HUES48 (cell line): ENCODE data around the gene AP2A2.

ENCODE experiments used
- H3K27ac ChIP-seq: one replicate; pipeline ENCODE4 v1.7.0; 2013; ENCODE audit warnings: low read depth, low read length, inconsistent platforms
- H3K27me3 ChIP-seq: 2 replicates; pipeline ENCODE4 v1.6.1; 2013; ENCODE audit warnings: mild to moderate bottlenecking, low read length; ENCODE audit not compliant: control insufficient read depth, insufficient read depth
- H3K36me3 ChIP-seq: 2 replicates; pipeline ENCODE4 v1.6.1; 2013; ENCODE audit warnings: low read length; ENCODE audit not compliant: control insufficient read depth, insufficient read depth
- H3K4me1 ChIP-seq: 2 replicates; pipeline ENCODE4 v1.6.1; 2013; ENCODE audit warnings: mild to moderate bottlenecking, low read length; ENCODE audit not compliant: control insufficient read depth, insufficient read depth
- H3K4me3 ChIP-seq: 2 replicates; pipeline ENCODE4 v1.5.1; 2013; ENCODE audit warnings: mild to moderate bottlenecking, low read depth, low read length
- H3K9ac ChIP-seq: 2 replicates; pipeline ENCODE4 v1.6.1; 2013; ENCODE audit warnings: mild to moderate bottlenecking, low read depth, low read length, moderate library complexity
- H3K9me3 ChIP-seq: 2 replicates; pipeline ENCODE4 v1.6.1; 2013; ENCODE audit warnings: low read length; ENCODE audit not compliant: control insufficient read depth, insufficient read depth

Gene AP2A2

GRCh38 chr11:926341-926916, 759 bp downstream of the AP2A2 start:
- Histone ChIP-seq H3K9ac (peak overlapping the region; percentile 42; the same call in 1 of the 2 replicates), H3K4me1 (peaks cover 12% of the 10 kb centered on the region), H3K27ac (peak overlapping the region; percentile 46), H3K4me3 (peak overlapping the region; percentile 72), H3K27me3 (no peaks in the 10 kb centered on the region), H3K36me3 (peaks cover 21% of the 10 kb centered on the region), H3K9me3 (no peaks in the 10 kb centered on the region)

GRCh38 chr11:927871-928270, 2.2 kb downstream of the AP2A2 start:
- H3K9ac ChIP-seq, result no peak overlapping the region
- H3K4me1 ChIP-seq, result peaks cover 22% of the 10 kb centered on the region
- no peaks in the 10 kb centered on the region for H3K27me3 ChIP-seq
- H3K4me3 ChIP-seq, result no peak overlapping the region
- H3K9me3 ChIP-seq, result no peaks in the 10 kb centered on the region
- no peak overlapping the region for H3K27ac ChIP-seq
- peaks cover 21% of the 10 kb centered on the region for H3K36me3 ChIP-seq

GRCh38 chr11:928786-929185, 3.1 kb downstream of the AP2A2 start:
- no peak overlapping the region for H3K9ac ChIP-seq
- no peaks in the 10 kb centered on the region for H3K27me3 ChIP-seq
- no peaks in the 10 kb centered on the region for H3K9me3 ChIP-seq
- H3K27ac ChIP-seq, result no peak overlapping the region
- H3K4me3 ChIP-seq, result no peak overlapping the region
- peaks cover 21% of the 10 kb centered on the region for H3K36me3 ChIP-seq
- H3K4me1 ChIP-seq, result peaks cover 30% of the 10 kb centered on the region

- Histone ChIP-seq H3K4me1 (peaks cover 36% of the 10 kb centered on the region), H3K27ac (no peak overlapping the region), H3K4me3 (no peak overlapping the region), H3K9me3 (no peaks in the 10 kb centered on the region), H3K9ac (no peak overlapping the region), H3K27me3 (no peaks in the 10 kb centered on the region), H3K36me3 (peaks cover 21% of the 10 kb centered on the region)
Measured at GRCh38 chr11:929405-929804, 3.7 kb downstream of the AP2A2 start.

- no peaks in the 10 kb centered on the region for H3K9me3 ChIP-seq
- no peak overlapping the region for H3K9ac ChIP-seq
- H3K4me1 ChIP-seq, result peaks cover 36% of the 10 kb centered on the region
Measured at GRCh38 chr11:931385-931784, 5.7 kb downstream of the AP2A2 start.

GRCh38 chr11:932435-932834, 6.8 kb downstream of the AP2A2 start:
- Histone ChIP-seq H3K27ac (no peak overlapping the region), H3K4me1 (peaks cover 33% of the 10 kb centered on the region), H3K27me3 (no peaks in the 10 kb centered on the region), H3K36me3 (peaks cover 17% of the 10 kb centered on the region; the same call in 1 of the 2 replicates), H3K4me3 (no peak overlapping the region), H3K9ac (no peak overlapping the region), H3K9me3 (no peaks in the 10 kb centered on the region)

More at GRCh38 chr11:931385-931784, 5.7 kb downstream of the AP2A2 start:
- H3K27me3 ChIP-seq, result no peaks in the 10 kb centered on the region
- H3K27ac ChIP-seq, result no peak overlapping the region
- H3K4me3 ChIP-seq, result no peak overlapping the region
- H3K36me3 ChIP-seq, result peaks cover 21% of the 10 kb centered on the region

- peak overlapping the region; percentile 74 for H3K27ac ChIP-seq
- H3K4me3 ChIP-seq, result 0 out of 2 replicates have a peak overlapping the region, but pooled peaks have one; percentile 10
- no peaks in the 10 kb centered on the region for H3K27me3 ChIP-seq
- H3K9ac ChIP-seq, result no peak overlapping the region
- H3K36me3 ChIP-seq, result 0 out of 2 replicates have a peak, but pooled peaks cover 9% of the 10 kb centered on the region
- H3K4me1 ChIP-seq, result peaks cover 41% of the 10 kb centered on the region
- H3K9me3 ChIP-seq, result no peaks in the 10 kb centered on the region
Measured at GRCh38 chr11:933142-933851, 7.6 kb downstream of the AP2A2 start.

GRCh38 chr11:933936-934335, 8.3 kb downstream of the AP2A2 start:
- H3K9me3 ChIP-seq, result no peaks in the 10 kb centered on the region
- H3K27me3 ChIP-seq, result no peaks in the 10 kb centered on the region
- H3K9ac ChIP-seq, result no peak overlapping the region
- 0 out of 2 replicates have a peak, but pooled peaks cover 4% of the 10 kb centered on the region for H3K36me3 ChIP-seq
- 0 out of 2 replicates have a peak overlapping the region, but pooled peaks have one; percentile 10 for H3K4me3 ChIP-seq
- peak overlapping the region; percentile 74 for H3K27ac ChIP-seq
- H3K4me1 ChIP-seq, result peaks cover 41% of the 10 kb centered on the region

- no peaks in the 10 kb centered on the region for H3K36me3 ChIP-seq
- H3K9ac ChIP-seq, result no peak overlapping the region
- H3K27ac ChIP-seq, result peak overlapping the region; percentile 74
- H3K4me1 ChIP-seq, result peaks cover 41% of the 10 kb centered on the region
- no peak overlapping the region for H3K4me3 ChIP-seq
- H3K9me3 ChIP-seq, result no peaks in the 10 kb centered on the region
- H3K27me3 ChIP-seq, result no peaks in the 10 kb centered on the region
Measured at GRCh38 chr11:934527-934926, 8.9 kb downstream of the AP2A2 start.

- no peak overlapping the region for H3K4me3 ChIP-seq
- H3K27ac ChIP-seq, result no peak overlapping the region
- no peaks in the 10 kb centered on the region for H3K27me3 ChIP-seq
- H3K4me1 ChIP-seq, result peaks cover 49% of the 10 kb centered on the region
- no peaks in the 10 kb centered on the region for H3K36me3 ChIP-seq
- H3K9me3 ChIP-seq, result no peaks in the 10 kb centered on the region
- H3K9ac ChIP-seq, result no peak overlapping the region
Measured at GRCh38 chr11:936199-936598, 10.5 kb downstream of the AP2A2 start.

GRCh38 chr11:937841-938261, 12.2 kb downstream of the AP2A2 start:
- H3K36me3 ChIP-seq, result no peaks in the 10 kb centered on the region
- H3K4me1 ChIP-seq, result peaks cover 46% of the 10 kb centered on the region
- no peak overlapping the region for H3K4me3 ChIP-seq
- no peaks in the 10 kb centered on the region for H3K27me3 ChIP-seq
- H3K9ac ChIP-seq, result no peak overlapping the region
- no peaks in the 10 kb centered on the region for H3K9me3 ChIP-seq
- H3K27ac ChIP-seq, result peak overlapping the region; percentile 70
